ENCODE measurements around the gene GINS2. TPM values are rescaled to one million over a fixed set of nuclear protein-coding genes. Genes with fewer than 3 reads are reported as not detected.

Gene GINS2
- total and polyA plus RNA-seq, 2 donors (not counting 3 experiments of a cell fraction or from before 2014, with no cell fraction given): 10.4 to 24.1 TPM

- H3K36me3 ChIP-seq (ENCODE audit: control insufficient read depth in 2 of 2, extremely low read depth in 1 of 2, insufficient read depth in 2 of 2, low read length in 2 of 2): no peaks in the 10 kb centered on the region
- dilution Hi-C loops (cut with MboI; ENCODE audit: extremely low pct_ligation_motif_present, low sequenced_read_pairs): no loop called here
- no peaks in the 10 kb centered on the region for H3K79me2 ChIP-seq (ENCODE audit: control insufficient read depth, insufficient read depth, low read length)
- no peaks in the 10 kb centered on the region for H3K27me3 ChIP-seq (ENCODE audit: control insufficient read depth in 2 of 2, insufficient read depth in 2 of 2, low read length in 2 of 2)
- H3K4me2 ChIP-seq (ENCODE audit: insufficient read depth, low read length): no peak overlapping the region
- DNase-seq (ENCODE audit: low read depth, low spot score): no peak
- intact Hi-C loops (cut with micrococcal nuclease): no loop called here
- no peaks in the 10 kb centered on the region for H3K9me1 ChIP-seq (replicated peaks; ENCODE audit: control insufficient read depth, extremely low read depth, insufficient read depth, low read length)
- no peak for FAIRE-seq
- no peaks in the 10 kb centered on the region for H3K9me3 ChIP-seq (replicated peaks; ENCODE audit: control insufficient read depth, insufficient read depth, low read length)
- CTCF ChIA-PET: no interaction called here
- no TSS peak for BruUV-seq (replicated peaks)
- no peaks in the 10 kb centered on the region for H3K4me1 ChIP-seq (ENCODE audit: control insufficient read depth, extremely low read depth, insufficient read depth, low read length)
- H3K27ac ChIP-seq (ENCODE audit: insufficient read depth, low read depth, low read length): no peak overlapping the region
- no peak overlapping the region for H2AFZ ChIP-seq (ENCODE audit: low read depth, low read length)
- H4K20me1 ChIP-seq (replicated peaks; ENCODE audit: control insufficient read depth, extremely low read depth, insufficient read depth, low read length): no peaks in the 10 kb centered on the region
- H3K9ac ChIP-seq (replicated peaks; ENCODE audit: extremely low read depth, insufficient read depth, low read length): no peak overlapping the region
- no peak overlapping the region for H3K4me3 ChIP-seq (replicated peaks in 1 of 3; ENCODE audit: insufficient read depth in 1 of 3, low read depth in 1 of 3, low read length in 3 of 3)
- TF ChIP-seq MAX (IDR thresholded peaks at IDR 0.05; ENCODE audit: insufficient read depth, insufficient read length): no peak
- TF ChIP-seq GATA2 (IDR thresholded peaks at IDR 0.05; ENCODE audit: insufficient read depth, insufficient read length, low read depth, low read length): no peak
- TF ChIP-seq CTCF (IDR thresholded peaks at IDR 0.05; ENCODE audit: extremely low read depth in 1 of 2, insufficient read depth in 1 of 2, low read depth in 1 of 2, low read length in 2 of 2): no peak
- no peak for TF ChIP-seq MYC (IDR thresholded peaks at IDR 0.05; ENCODE audit: low read depth, low read length)
- no peak for TF ChIP-seq EZH2 (IDR thresholded peaks at IDR 0.05; ENCODE audit: borderline replicate concordance, low read depth, low read length, severe bottlenecking)
- TF ChIP-seq POLR2AphosphoS5 (IDR thresholded peaks at IDR 0.05; ENCODE audit: insufficient read depth, low read depth, low read length): no peak
- TF ChIP-seq FOS (IDR thresholded peaks at IDR 0.05; ENCODE audit: borderline replicate concordance, insufficient read depth, low read length): no peak
- no peak for TF ChIP-seq JUN (IDR thresholded peaks at IDR 0.05; ENCODE audit: borderline replicate concordance, insufficient read depth, insufficient read length, low read depth)
- TF ChIP-seq POLR2A (IDR thresholded peaks at IDR 0.05; ENCODE audit: low read depth, low read length): no peak
- POLR2A ChIA-PET: no interaction called here
Measured at GRCh38 chr16:85646976-85647375, 41.8 kb downstream of the GINS2 start.

Measured in endothelial cell of umbilical vein (primary cell).